GM23248 (cell line): ENCODE results near the gene ANO10. TPM values are rescaled to one million over a fixed set of nuclear protein-coding genes. Genes with fewer than 3 reads are reported as not detected.

Source experiments
- DNase-seq: peaks from one replicate; pipeline ENCODE4 v3.0.0-alpha.2; 2015
- H2AFZ ChIP-seq: fragments of 200-600 bp; sonication (generic); 2 replicates; pipeline ENCODE4 v1.6.1; 2016; ENCODE audit warnings: antibody characterized with exemption
- H3F3A ChIP-seq: fragments of 200-600 bp; sonication (generic); 2 replicates; pipeline ENCODE4 v1.6.1; 2016; ENCODE audit warnings: mild to moderate bottlenecking, antibody characterized with exemption, mixed run types; ENCODE audit not compliant: insufficient read depth
- H3K27ac ChIP-seq: fragments of 200-600 bp; sonication (generic); 2 replicates; pipeline ENCODE4 v1.5.1; 2016; ENCODE audit warnings: mild to moderate bottlenecking
- H3K27me3 ChIP-seq: fragments of 200-600 bp; sonication (generic); replicated peaks from 2 replicates; pipeline ENCODE4 v1.6.1; 2016; ENCODE audit warnings: mild to moderate bottlenecking; ENCODE audit not compliant: insufficient read depth
- H3K36me3 ChIP-seq: fragments of 200-600 bp; sonication (generic); 2 replicates; pipeline ENCODE4 v1.6.1; 2016; ENCODE audit warnings: low read depth, mild to moderate bottlenecking
- H3K4me1 ChIP-seq: fragments of 200-600 bp; sonication (generic); 2 replicates; pipeline ENCODE4 v1.6.1; 2016; ENCODE audit warnings: mild to moderate bottlenecking; ENCODE audit not compliant: insufficient read depth
- H3K4me2 ChIP-seq: fragments of 200-600 bp; sonication (generic); one replicate; pipeline ENCODE4 v1.6.1; 2016; ENCODE audit warnings: mild to moderate bottlenecking; ENCODE audit not compliant: unreplicated experiment
- H3K4me3 ChIP-seq: fragments of 200-600 bp; sonication (generic); 2 replicates; pipeline ENCODE4 v1.5.1; 2016; ENCODE audit warnings: mild to moderate bottlenecking
- H3K79me2 ChIP-seq: fragments of 200-600 bp; sonication (generic); 2 replicates; pipeline ENCODE4 v1.6.1; 2016; ENCODE audit warnings: mild to moderate bottlenecking; ENCODE audit not compliant: insufficient read depth
- H3K9ac ChIP-seq: fragments of 200-600 bp; sonication (generic); 2 replicates; pipeline ENCODE4 v1.6.1; 2016; ENCODE audit warnings: mild to moderate bottlenecking
- H3K9me2 ChIP-seq: fragments of 200-600 bp; sonication (generic); 2 replicates; pipeline ENCODE4 v1.6.1; 2016; ENCODE audit warnings: mixed run types, mild to moderate bottlenecking, moderate library complexity; ENCODE audit not compliant: insufficient read depth
- H3K9me3 ChIP-seq: fragments of 200-600 bp; sonication (generic); one replicate; pipeline ENCODE4 v1.6.1; 2017; ENCODE audit warnings: low read depth
- H4K20me1 ChIP-seq: fragments of 200-600 bp; sonication (generic); 2 replicates; pipeline ENCODE4 v1.6.0; 2016; ENCODE audit not compliant: insufficient read depth
- EZH2 ChIP-seq: fragments of 200-600 bp; sonication (generic); IDR thresholded peaks from 2 replicates; pipeline ENCODE4 v1.6.1; 2018; ENCODE audit warnings: antibody characterized with exemption, mild to moderate bottlenecking; ENCODE audit not compliant: insufficient read depth, poor library complexity, severe bottlenecking
- EZH2phosphoT487 ChIP-seq: fragments of 200-600 bp; sonication (generic); IDR thresholded peaks from 2 replicates; pipeline ENCODE4 v1.6.1; 2018; ENCODE audit warnings: antibody characterized with exemption, moderate library complexity, mild to moderate bottlenecking, low read depth; ENCODE audit not compliant: insufficient read depth
- WGBS, 2 experiments: methylation state at CpG; one replicate each; pipeline ENCODE4 v1.1.6; 2015 to 2017; ENCODE audit warnings: low lambda C conversion rate in 2 of 2, low coverage in 1 of 2; ENCODE audit errors: missing lambda C conversion rate in 2 of 2; 5-methylcytosine and 5-hydroxymethylcytosine counted together
- in situ Hi-C: fragments of 300-500 bp; cut with MboI; formaldehyde crosslinking; loops from 2 replicates; pipeline ENCODE4 v1.15.0; 2020
- polyA plus RNA-seq: library from polyadenylated mRNA; unstranded; fragments of >200 nt; fragmentation: Nextera tagmentation; extraction: Ambion mirVana; gene quantifications from 2 replicates; pipeline ENCODE4 v1.2.1, GENCODE V29; 2016
- total RNA-seq: library from RNA; depleted of rRNA; stranded (reverse); fragments of >200 nt; shearing (Covaris generic); gene quantifications from 2 replicates; pipeline ENCODE4 v1.2.3, GENCODE V29; 2014

Gene ANO10
- total and polyA plus RNA-seq, 2 experiments from 2014 or later = 51.1 to 73.2 TPM

DNA sequence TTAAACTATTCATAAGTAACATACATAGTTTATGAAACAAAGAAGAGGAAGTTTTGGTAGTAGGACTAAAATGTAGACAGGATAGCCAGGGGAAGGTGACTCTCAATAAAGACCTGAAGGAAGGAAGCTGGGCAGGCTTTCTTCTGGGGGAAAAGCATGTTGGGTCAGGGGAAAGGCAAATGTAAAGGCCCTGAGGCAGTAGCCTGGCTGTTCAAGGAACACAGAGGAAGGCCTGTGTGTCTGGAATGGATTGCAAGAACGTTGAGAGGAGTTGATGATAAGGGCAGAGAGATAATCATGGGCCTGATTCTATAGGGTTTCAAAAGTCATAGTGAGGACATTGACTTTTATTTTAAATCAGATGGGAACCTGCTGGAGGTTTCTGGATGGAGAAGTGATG is 167.8 kb downstream of the ANO10 start:
- Histone ChIP-seq H3K27ac (no peak overlapping the region), H3K79me2 (no peaks in the 10 kb centered on the region), H3K9me2 (no peaks in the 10 kb centered on the region), H2AFZ (no peak overlapping the region), H3K9ac (no peak overlapping the region), H4K20me1 (no peaks in the 10 kb centered on the region), H3F3A (no peaks in the 10 kb centered on the region), H3K27me3 (no peaks in the 10 kb centered on the region), H3K4me2 (no peak overlapping the region), H3K36me3 (no peaks in the 10 kb centered on the region), H3K4me3 (no peak overlapping the region), H3K9me3 (no peaks in the 10 kb centered on the region), H3K4me1 (peaks cover 10% of the 10 kb centered on the region)
- in situ Hi-C loops = no loop called here
- TF ChIP-seq EZH2phosphoT487 (no peak), EZH2 (no peak)
- no peak for DNase-seq
- WGBS, 2 experiments = 83 to 85% methylated on average over 1 of the region's 1 CpG

DNA sequence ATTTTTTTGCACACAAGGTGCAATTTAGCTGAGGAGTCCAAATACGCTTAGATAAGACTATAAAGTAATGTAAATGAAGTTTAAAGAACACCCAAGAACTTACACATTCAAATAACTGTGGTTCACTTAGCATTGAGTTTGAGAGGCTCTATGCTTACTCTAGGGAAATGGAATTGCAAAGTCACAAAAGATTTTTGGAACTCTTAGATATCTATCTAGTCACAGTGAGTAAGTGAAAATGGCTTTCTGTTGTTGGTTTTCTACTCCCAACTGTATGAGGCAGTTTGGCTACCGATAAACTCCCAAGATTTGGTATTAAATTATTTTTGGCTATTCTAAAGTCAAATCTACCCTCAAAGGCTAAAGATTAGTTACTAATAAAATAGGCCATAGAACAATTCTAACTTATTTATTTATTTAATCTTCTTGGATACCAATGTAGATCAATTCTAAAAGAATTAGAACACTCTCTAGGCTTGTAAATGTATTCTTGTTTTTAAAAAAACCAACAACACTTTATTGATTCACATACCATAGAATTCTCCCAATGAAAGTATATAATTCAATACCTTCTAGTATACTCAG is 170.0 kb downstream of the ANO10 start:
- no peak for DNase-seq
- Histone ChIP-seq H3K4me1 (peaks cover 10% of the 10 kb centered on the region), H3K9ac (no peak overlapping the region), H3K27ac (no peak overlapping the region), H2AFZ (no peak overlapping the region), H3K36me3 (no peaks in the 10 kb centered on the region), H3K27me3 (no peaks in the 10 kb centered on the region), H4K20me1 (no peaks in the 10 kb centered on the region), H3K9me3 (no peaks in the 10 kb centered on the region), H3K4me3 (no peak overlapping the region), H3K9me2 (no peaks in the 10 kb centered on the region), H3K79me2 (no peaks in the 10 kb centered on the region), H3K4me2 (no peak overlapping the region), H3F3A (no peaks in the 10 kb centered on the region)
- no peak for TF ChIP-seq EZH2phosphoT487
- TF ChIP-seq EZH2 = no peak
- in situ Hi-C loops = no loop called here
- WGBS, 2 experiments = 96 to 100% methylated on average over 2 of the region's 2 CpGs

DNA sequence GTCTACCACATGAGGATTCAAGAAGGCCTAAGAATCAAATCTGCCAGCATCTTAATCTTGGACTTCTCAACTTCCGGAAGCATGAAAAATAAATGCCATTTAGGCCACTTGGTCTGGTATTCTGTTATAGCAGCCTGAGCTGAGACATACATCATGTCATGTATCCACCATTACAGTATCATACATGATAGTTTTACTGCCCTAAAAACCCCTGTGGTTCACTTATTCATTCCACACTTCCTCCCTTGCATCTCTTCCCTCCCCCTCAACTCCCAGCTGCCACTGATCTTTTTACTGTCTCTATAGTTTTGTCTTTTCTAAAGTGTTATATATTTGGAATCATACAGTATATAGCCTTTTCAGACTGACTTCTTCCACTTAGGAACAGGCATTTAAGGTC is 173.7 kb downstream of the ANO10 start:
- Histone ChIP-seq H3K4me3 (no peak overlapping the region), H3K9me2 (no peaks in the 10 kb centered on the region), H3K4me1 (no peaks in the 10 kb centered on the region), H3K9ac (no peak overlapping the region), H3K27ac (no peak overlapping the region), H2AFZ (no peak overlapping the region), H3K27me3 (no peaks in the 10 kb centered on the region), H4K20me1 (no peaks in the 10 kb centered on the region), H3K4me2 (no peak overlapping the region), H3K9me3 (no peaks in the 10 kb centered on the region), H3F3A (no peaks in the 10 kb centered on the region), H3K36me3 (no peaks in the 10 kb centered on the region), H3K79me2 (no peaks in the 10 kb centered on the region)
- DNase-seq = no peak
- in situ Hi-C loops = no loop called here
- TF ChIP-seq EZH2 = no peak
- TF ChIP-seq EZH2phosphoT487 = no peak
- 100% methylated on average over 1 of the region's 1 CpG for WGBS, 2 experiments

DNA sequence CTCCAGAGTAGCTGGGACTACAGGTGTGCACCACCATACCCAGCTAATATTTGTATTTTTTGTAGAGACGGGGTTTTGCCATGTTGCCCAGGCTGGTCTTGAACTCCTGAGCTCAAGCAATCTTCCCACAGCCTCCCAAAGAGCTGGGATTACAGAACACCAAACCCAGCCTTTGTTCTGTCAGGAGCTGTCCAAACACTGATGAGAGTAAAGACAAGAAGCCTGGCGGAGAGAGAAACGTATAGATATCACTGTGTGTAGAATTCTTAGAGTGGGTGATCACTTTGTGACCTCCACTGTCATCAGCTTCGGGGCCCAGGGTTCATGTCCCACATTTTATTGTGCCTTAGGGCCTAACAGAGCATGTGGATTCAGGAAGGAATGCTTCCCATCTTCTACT is 176.0 kb downstream of the ANO10 start:
- in situ Hi-C loops = no loop called here
- no peaks in the 10 kb centered on the region for H3F3A ChIP-seq
- H3K9me3 ChIP-seq = no peaks in the 10 kb centered on the region
- H3K36me3 ChIP-seq = no peaks in the 10 kb centered on the region
- TF ChIP-seq EZH2phosphoT487 = no peak
- no peak for TF ChIP-seq EZH2
- no peak for DNase-seq
- no peak overlapping the region for H3K4me3 ChIP-seq
- no peak overlapping the region for H3K4me2 ChIP-seq
- no peaks in the 10 kb centered on the region for H4K20me1 ChIP-seq
- H3K4me1 ChIP-seq = no peaks in the 10 kb centered on the region
- 0 out of 2 replicates have a peak, but pooled peaks cover 7% of the 10 kb centered on the region for H3K79me2 ChIP-seq
- H3K9ac ChIP-seq = no peak overlapping the region
- H2AFZ ChIP-seq = no peak overlapping the region
- H3K27ac ChIP-seq = no peak overlapping the region
- H3K9me2 ChIP-seq = no peaks in the 10 kb centered on the region
- 88 to 90% methylated on average over 3 to 4 of the region's 4 CpGs for WGBS, 2 experiments
- H3K27me3 ChIP-seq = no peaks in the 10 kb centered on the region
